Activated CD8-positive, alpha-beta memory T cell treated with anti-CD3 and anti-CD28 coated beads, Interleukin-2, amount 50 U/mL, for 1 hour (primary cell): Measurements from ENCODE around the gene IFNA14.
A peak's percentile ranks its signal among the peaks of the same experiment; 100 is the strongest.
"Not testable (repeated sequence)": the region's sequence is repeated elsewhere in the genome, so short reads cannot be mapped to it uniquely, and the experiment has no call there.

ENCODE experiments used
- DNase-seq: peaks from one replicate; pipeline ENCODE4 v3.0.0-alpha.2; 2020; ENCODE audit errors: extremely low read depth

The IFNA14 gene

DNA sequence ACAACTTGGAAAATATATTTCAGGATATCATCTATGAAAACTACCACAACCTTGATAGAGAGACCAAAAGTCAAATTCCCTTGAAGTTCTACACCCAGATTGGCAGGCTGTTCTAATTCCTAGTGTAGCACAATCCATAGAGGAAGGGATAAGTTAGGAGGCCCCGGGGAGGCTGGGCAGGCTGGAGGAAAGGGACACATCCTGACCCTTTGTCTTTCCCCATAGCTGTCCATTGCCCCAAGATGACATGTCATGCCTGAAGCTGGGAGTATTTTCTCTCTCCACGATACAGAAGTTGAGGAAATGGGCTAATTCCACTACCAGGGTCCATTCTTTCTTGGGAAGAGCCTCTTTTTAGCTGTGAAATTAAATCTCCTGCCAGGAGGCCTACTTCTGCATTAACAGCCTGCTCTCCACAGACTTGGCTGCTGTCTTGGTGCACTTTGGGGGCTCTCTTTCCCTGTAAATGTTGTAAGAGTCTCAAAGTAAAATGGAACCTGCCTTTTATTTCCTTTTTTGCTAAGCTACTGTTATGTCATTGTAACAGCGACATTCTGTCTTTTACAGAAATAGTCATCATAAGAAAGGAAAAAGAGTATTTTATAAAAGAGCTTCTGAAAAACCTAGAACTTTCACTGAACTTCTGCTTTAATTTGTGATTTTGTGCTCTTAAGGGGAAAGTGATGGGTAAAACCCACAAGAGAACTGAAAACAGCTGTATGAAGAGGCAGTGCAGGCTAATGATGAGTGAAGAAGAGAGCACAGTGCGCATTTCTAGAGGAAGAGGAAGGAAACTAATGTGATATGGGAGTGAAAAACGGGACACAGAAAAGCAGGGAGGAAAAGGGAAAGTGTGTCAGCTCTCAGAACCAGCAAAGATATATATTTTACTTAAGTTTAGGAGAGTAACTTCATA is 26.1 kb downstream of the IFNA14 start:
- not testable (repeated sequence) for DNase-seq

DNA sequence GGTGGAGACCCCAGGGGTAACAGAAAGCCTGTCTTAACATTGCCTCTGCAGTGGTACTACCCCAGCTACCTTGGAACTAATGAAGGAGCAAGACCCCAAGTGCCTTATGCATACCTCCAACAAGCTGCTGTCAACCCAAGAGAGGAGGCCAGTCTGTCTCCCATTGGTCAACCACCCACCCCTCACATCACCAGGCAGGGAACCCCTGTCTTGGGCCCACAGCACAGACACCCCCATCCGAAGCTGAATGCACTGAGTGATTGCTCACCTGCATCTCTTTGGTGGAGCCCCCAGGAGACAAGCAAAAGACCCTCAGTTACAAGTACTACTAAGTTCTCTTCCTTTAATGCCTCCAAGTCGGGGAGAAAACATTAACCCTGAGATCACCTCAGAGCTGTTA is 27.6 kb downstream of the IFNA14 start:
- not testable (repeated sequence) for DNase-seq

- not testable (repeated sequence) for DNase-seq
Observed at GRCh38 chr9:21210782-21211181, 29.0 kb downstream of the IFNA14 start.

DNA sequence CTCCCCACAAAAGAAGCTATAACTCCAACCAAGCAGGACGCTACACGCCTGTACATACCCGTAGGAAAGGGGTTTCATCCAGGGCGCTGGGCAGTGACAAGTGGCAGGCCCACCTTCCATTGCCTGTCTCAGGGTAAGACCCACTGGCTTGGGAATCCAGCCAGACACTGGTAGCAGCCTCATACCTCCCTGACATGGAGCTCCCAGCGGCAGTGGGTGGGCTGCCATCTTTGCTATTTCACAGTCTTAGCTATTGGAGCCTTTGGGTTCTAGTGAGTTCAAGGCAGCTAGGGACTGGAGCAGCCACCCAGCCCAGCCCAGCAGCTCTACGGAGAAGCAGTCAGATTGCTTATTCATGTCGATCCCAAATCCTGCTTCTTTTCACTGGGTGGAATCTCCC is 29.5 kb downstream of the IFNA14 start:
- no peak for DNase-seq

DNA sequence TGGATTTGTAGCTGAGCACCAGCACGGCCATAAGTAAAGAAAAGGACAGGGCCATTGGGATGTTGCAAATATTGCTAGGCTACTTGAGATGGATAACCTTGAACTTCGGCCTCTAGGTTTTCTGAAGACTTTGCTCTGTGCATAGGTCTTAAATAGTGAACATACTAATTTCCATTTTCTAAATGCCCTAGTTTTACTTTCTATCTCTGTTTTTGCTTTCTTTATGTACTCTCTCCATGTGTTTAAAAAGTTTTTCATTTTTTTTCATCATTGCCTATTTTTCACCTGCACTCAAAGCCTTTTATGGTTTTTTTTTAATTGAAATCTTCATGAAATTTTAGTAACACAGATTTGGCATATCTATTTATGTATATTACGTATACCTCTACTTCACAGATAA is 32.8 kb downstream of the IFNA14 start, which contains the start of gene IFNA10:
IFNA10 (minus strand) TSS at position 101 of the 400 bp plus-strand sequence; CDS start at position 55, 46 bp downstream.
- DNase-seq = not testable (repeated sequence)

DNA sequence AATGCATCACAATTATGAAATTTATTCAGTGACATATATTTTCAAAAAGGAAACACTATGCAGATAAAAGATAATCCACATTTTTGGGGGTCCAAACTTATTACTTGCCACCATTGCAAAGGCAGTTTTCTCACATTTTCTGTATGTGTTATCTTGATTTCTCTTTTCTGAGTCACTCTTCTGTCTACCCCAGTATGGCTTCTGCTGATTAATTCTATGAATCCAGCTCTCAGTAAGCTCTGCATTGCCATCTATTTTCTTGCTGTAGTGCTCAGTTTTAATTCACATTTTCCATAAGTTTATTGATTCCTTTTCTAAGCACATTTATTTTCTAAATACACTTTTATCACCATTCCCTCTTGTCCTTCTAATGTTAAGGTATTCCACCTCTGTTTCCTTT is 34.6 kb downstream of the IFNA14 start:
- DNase-seq = no peak

GRCh38 chr9:21202105-21202504 is 37.7 kb downstream of the IFNA14 start, which contains the start of gene IFNA7:
Gene IFNA7, minus strand, starts transcription at chr9:21202205. Its CDS starts 40 bp downstream, at chr9:21202165.
- not testable (repeated sequence) for DNase-seq

GRCh38 chr9:21194867-21195776 is 44.7 kb downstream of the IFNA14 start:
- peak; percentile 12 for DNase-seq
